Psoas muscle (tissue), 8 donors: ENCODE measurements around the gene ZNF101. TPM values are rescaled to one million over a fixed set of nuclear protein-coding genes. Genes with fewer than 3 reads are reported as not detected.

ENCODE experiments used
- ATAC-seq, 4 donors: fragments of 200-7000 bp; cut with Tn5 transposase; one replicate each; pipeline ENCODE4 v1.9.1; 2020; ENCODE audit warnings: moderate library complexity in 3 of 4, mild to moderate bottlenecking in 2 of 4
- DNase-seq, 2 donors: peaks; one replicate each; pipeline ENCODE4 v3.0.0-alpha.2; 2020
- H3K27ac ChIP-seq: fragments of 200-600 bp; one replicate; pipeline ENCODE4 v1.8.0; 2022
- H3K27me3 ChIP-seq, 3 donors: fragments of 200-600 bp in 1 of 3; one replicate each; pipeline versions ENCODE4 v1.6.1 to v1.8.0; 2013 to 2022; ENCODE audit warnings: low read length in 2 of 3, mild to moderate bottlenecking in 2 of 3, moderate library complexity in 1 of 3; ENCODE audit not compliant: insufficient read depth in 3 of 3
- H3K36me3 ChIP-seq, 2 donors: fragments of 200-600 bp in 1 of 2; one replicate each; pipeline versions ENCODE4 v1.6.1 to v1.8.0; 2013 to 2022; ENCODE audit warnings: low read depth in 1 of 2, mild to moderate bottlenecking in 1 of 2, moderate library complexity in 1 of 2; ENCODE audit not compliant: insufficient read depth in 1 of 2
- H3K4me1 ChIP-seq: fragments of 200-600 bp; one replicate; pipeline ENCODE4 v1.8.0; 2022
- H3K4me3 ChIP-seq: fragments of 200-600 bp; one replicate; pipeline ENCODE4 v1.8.0; 2022; ENCODE audit warnings: mild to moderate bottlenecking
- H3K9me3 ChIP-seq: fragments of 200-600 bp; one replicate; pipeline ENCODE4 v1.8.0; 2022
- WGBS, 3 donors: extraction: QIAGEN DNeasy Blood & Tissue Kit; methylation state at CpG; one replicate each; pipeline versions ENCODE4 v1.1.6 to v1.1.7; 2013; 5-methylcytosine and 5-hydroxymethylcytosine counted together
- intact Hi-C, 2 donors: fragments of 100-400 bp; cut with DNase I; formaldehyde crosslinking; loops; one replicate each; pipeline versions ENCODE4 v1.11.0 to v1.14.2; 2022
- polyA plus RNA-seq, 3 donors: library from polyadenylated mRNA; stranded (reverse); fragments of 200-250 nt; gene quantifications; one replicate each; pipeline ENCODE4 v1.2.3, GENCODE V29; 2013
- total RNA-seq, 4 donors: library from RNA; stranded (reverse); fragmentation: NEBNext Ultra II Directional in 2 of 4; extraction: Animal tissue kit (Norgen Biotek cat#: 25700) in 2 of 4; gene quantifications; one replicate each; pipeline versions ENCODE4 v1.2.1 to v1.2.4, GENCODE V29; 2021 to 2023
- TF ChIP-seq, protein P1 (sequence below): fragments of 200-600 bp; IDR thresholded peaks from one replicate; pipeline ENCODE4 v1.8.0; 2022; ENCODE audit warnings: antibody characterized with exemption
- donor health status: healthy with polysubstance abuse.
- donor health status: DM: no; HTN: no; CAD: no; lungs with moderate emphysema.
- donor health status: Bipolar disorder and iron deficiency.
- donor health status: healthy.
- donor health status: DM: yes; HTN: yes; CAD: no.
- donor health status: DM: no; HTN: no; CAD: no.
- donor health status: DM: no; HTN: no; CAD: no.
- donor health status: DM: yes; HTN: yes; CAD: no.

The ZNF101 gene
- total and polyA plus RNA-seq, 7 donors, result 1.5 to 3.8 (median 2.1) TPM

DNA sequence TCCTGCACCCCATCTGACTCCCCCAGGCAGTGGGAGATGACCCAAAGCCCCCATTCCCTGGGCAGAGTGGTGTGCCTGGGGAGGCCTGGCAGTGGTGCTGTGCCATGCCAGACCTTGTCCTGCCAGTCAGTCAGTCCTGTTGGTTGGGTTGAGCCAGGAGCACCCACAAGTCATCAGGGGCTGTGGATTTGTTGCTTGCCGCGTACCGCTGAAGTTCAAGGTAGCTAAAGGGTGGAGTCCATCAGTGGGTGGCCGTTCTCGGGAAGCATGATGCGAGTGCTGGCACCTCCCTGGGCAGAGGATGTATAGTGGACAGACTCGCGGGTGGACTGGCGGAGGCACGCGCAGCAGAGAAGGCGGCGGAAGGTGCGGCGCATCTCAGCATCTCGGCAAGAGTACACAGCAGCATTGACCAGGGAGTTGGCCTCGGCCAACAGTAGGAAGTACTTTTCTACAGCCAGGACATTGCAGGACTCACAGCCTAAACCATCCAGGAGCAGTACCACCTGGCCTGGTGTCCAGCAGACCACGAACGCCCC, 44.5 kb upstream of the ZNF101 start:
- TF ChIP-seq, protein P1, sequence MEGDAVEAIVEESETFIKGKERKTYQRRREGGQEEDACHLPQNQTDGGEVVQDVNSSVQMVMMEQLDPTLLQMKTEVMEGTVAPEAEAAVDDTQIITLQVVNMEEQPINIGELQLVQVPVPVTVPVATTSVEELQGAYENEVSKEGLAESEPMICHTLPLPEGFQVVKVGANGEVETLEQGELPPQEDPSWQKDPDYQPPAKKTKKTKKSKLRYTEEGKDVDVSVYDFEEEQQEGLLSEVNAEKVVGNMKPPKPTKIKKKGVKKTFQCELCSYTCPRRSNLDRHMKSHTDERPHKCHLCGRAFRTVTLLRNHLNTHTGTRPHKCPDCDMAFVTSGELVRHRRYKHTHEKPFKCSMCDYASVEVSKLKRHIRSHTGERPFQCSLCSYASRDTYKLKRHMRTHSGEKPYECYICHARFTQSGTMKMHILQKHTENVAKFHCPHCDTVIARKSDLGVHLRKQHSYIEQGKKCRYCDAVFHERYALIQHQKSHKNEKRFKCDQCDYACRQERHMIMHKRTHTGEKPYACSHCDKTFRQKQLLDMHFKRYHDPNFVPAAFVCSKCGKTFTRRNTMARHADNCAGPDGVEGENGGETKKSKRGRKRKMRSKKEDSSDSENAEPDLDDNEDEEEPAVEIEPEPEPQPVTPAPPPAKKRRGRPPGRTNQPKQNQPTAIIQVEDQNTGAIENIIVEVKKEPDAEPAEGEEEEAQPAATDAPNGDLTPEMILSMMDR, result no peak
- Histone ChIP-seq H3K27ac (no peak overlapping the region), H3K9me3 (no peaks in the 10 kb centered on the region), H3K27me3 (peaks cover 0 to 27% (median 0%) of the 10 kb centered on the region in 3 donors), H3K36me3 (no peaks in the 10 kb centered on the region), H3K4me3 (no peak overlapping the region), H3K4me1 (no peaks in the 10 kb centered on the region)
- no peak for ATAC-seq
- intact Hi-C loops, result no loop called here
- no peak for DNase-seq
- WGBS, 3 donors, result 93 to 97% (median 95%) methylated on average over 19 of the region's 19 CpGs

DNA sequence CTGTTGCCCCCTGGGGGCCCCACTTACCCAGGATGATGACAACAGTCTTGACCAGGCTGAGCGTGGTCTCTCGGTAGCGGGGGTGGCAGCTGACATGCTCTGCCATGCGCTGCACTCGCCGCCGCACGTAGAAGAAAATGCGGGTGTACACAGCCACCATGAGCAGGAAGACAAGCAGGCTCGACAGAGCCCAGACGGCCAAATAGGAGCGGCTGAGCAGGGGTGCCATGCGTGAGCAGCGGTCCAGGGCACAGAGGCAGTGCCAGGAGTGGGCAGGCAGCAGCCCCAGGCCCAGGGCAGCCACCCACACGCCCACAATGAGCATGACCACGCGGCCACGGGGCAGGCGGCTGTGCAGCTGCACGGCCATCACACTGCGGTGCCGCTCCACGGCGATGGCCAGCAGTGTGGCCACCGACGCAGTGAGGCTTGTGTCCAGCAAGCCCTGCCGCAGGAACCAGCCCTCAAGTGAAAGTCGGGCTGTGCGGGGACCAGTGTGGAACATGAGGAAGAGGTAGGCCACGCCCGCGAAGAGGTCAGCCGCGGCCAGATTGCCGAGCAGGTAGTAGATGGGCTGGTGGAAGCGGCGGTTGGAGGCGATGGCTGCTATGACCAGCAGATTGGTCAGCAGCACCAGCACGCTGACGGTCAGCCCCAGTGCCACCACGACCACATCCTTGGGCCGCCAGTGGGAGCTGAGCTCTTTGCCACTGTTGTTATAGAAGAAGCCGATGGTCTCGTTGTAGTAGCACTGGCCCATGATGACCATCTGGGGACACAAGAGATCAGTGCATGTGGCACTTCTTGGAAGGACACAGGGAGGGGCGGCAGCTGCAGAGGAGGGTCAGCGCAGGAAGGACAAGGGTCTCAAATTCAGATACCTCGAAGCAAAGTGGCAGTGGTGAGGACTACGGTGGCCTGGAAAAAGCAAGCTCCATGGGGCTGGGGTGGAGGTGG, 41.8 kb upstream of the ZNF101 start:
- Histone ChIP-seq H3K27ac (no peak overlapping the region), H3K36me3 (no peaks in the 10 kb centered on the region), H3K4me1 (no peaks in the 10 kb centered on the region), H3K27me3 (peaks cover 0 to 27% (median 0%) of the 10 kb centered on the region in 3 donors), H3K4me3 (no peak overlapping the region), H3K9me3 (no peaks in the 10 kb centered on the region)
- 92 to 94% (median 92%) methylated on average over 48 of the region's 48 CpGs for WGBS, 3 donors
- intact Hi-C loops, result no loop called here
- ATAC-seq, result no peak
- TF ChIP-seq, protein P1, result no peak
- peak in 1 of 2 donors; percentile 45 for DNase-seq

DNA sequence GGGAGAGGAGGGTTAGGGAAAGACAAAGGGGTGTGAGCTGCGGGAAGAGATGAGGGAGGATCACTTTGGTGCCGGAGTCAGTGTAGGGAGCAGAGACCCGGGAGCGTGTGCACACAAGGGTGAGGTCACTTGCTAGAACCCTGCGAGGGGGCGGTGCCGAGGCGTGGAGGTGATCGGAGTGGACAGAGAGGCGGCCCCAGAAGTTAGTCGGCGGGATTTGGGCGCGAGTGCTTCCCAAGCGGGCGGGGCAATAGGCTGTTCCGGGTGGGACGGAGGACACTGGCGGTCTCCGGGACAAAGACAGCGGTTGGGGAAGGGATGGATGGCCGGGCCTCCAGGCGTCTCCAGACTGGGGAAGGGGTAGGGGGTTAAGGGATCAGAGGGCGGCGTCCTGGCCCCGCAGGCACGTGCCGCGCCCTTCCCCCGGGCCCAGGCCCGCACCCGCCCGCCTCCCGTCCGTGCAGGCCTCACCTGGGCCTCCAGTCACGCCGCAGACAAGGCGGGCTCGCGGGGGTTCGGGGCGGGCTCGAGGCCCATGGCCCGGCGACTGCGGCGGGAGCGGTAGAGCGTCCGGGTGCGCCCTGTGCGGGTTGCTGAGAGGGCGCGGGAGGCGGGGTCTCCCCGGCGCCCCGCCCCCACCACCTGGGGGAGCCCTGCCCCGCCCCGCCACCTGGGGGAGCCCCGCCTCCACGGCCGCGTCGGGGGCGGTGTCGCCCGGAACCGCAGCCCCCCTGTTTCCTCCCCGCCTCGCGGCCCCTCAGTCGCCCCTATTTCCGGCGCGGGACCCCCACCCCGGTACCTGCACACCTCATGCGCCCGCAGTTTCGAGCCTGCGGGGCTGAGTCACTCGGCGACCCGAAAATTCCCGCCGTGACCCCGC, 40.8 kb upstream of the ZNF101 start, which contains the start of gene LPAR2:
LPAR2 (minus strand) TSS at position 600 of the 880 bp plus-strand sequence. CDS start 945 bp downstream, outside the sequence.
- TF ChIP-seq, protein P1, result no peak
- DNase-seq (peak in 1 of 2 donors; percentile 56), ATAC-seq (peak in 2 of 4 donors; percentile 23 to 27)
- peaks cover 0 to 27% (median 0%) of the 10 kb centered on the region in 3 donors for H3K27me3 ChIP-seq
- 2 to 4% (median 3%) methylated on average over 42 to 87 of the region's 87 CpGs for WGBS, 3 donors
- H3K36me3 ChIP-seq, result no peaks in the 10 kb centered on the region
- intact Hi-C loops, result no loop called here
- no peak within 1 kb of the TSS for H3K27ac ChIP-seq
- H3K4me1 ChIP-seq, result no peaks in the 10 kb centered on the region
- H3K9me3 ChIP-seq, result no peaks in the 10 kb centered on the region
- H3K4me3 ChIP-seq, result peak within 1 kb of the TSS; percentile 59

DNA sequence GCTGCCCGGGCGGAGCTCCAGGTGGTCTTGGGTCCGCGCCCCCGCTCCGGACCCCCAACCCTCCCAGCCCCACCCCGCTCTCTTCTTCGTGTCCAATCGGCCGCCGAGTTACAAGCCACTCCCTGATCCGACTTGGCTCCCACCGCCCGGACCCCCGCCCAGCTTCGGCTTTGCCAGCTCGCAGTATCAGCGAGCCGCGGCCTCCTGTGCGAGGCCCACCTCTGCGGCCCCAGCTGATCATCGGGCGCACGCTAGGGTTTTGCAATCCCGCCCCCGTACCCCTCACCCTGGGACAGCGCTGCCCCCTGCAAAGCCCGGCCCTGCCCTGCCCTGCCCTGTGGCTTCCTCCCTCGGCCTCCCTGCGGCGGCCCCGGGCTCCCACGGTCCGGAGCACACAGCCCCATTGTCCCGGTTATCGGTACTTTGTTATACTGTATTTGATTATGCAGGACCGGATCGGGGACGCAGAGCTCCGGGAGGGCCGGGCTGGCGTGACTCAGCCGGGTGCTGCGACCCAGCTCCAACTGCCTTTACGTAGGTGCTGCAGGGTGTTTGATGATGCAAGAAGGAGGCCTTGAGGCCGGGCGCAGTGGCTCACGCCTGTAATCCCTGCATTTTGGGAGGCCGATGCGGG, 40.0 kb upstream of the ZNF101 start:
- H3K27ac ChIP-seq, result no peak overlapping the region
- intact Hi-C loops, result no loop called here

More for the DNA sequence above, 40.0 kb upstream of the ZNF101 start:
- TF ChIP-seq, protein P1, result no peak
- no peaks in the 10 kb centered on the region for H3K36me3 ChIP-seq
- peak overlapping the region; percentile 59 for H3K4me3 ChIP-seq
- peaks cover 0 to 27% (median 0%) of the 10 kb centered on the region in 3 donors for H3K27me3 ChIP-seq
- H3K4me1 ChIP-seq, result no peaks in the 10 kb centered on the region
- H3K9me3 ChIP-seq, result no peaks in the 10 kb centered on the region
- DNase-seq, result no peak
- WGBS, 3 donors, result 18 to 23% (median 19%) methylated on average over 42 to 51 of the region's 51 CpGs
- peak in 2 of 4 donors; percentile 24 to 38 for ATAC-seq
